Kidney (tissue), 14 donors: ENCODE results near the gene UBALD1. TPM values are rescaled to one million over a fixed set of nuclear protein-coding genes. Genes with fewer than 3 reads are reported as not detected.

Experiments
- DNase-seq, 5 donors: peaks; one replicate each; pipeline ENCODE4 v3.0.0-alpha.2; 2013 to 2020
- FAIRE-seq: peaks from 2 replicates; lab custom pipeline; 2012; peaks lifted over from hg19 to GRCh38; lab: Jason Lieb, UNC
- H3K27ac ChIP-seq, 2 donors: one replicate each; pipeline ENCODE4 v1.7.0; 2013; ENCODE audit warnings: low read depth in 2 of 2, low read length in 2 of 2, inconsistent platforms in 1 of 2
- H3K27me3 ChIP-seq: one replicate; pipeline ENCODE4 v1.7.1; 2013; ENCODE audit warnings: low read length, inconsistent platforms; ENCODE audit not compliant: control insufficient read depth, insufficient read depth
- H3K36me3 ChIP-seq, 3 donors: one replicate each; pipeline versions ENCODE4 v1.7.0 to v1.7.1; 2013; ENCODE audit warnings: low read length in 3 of 3, control low read depth in 1 of 3, inconsistent platforms in 1 of 3; ENCODE audit not compliant: insufficient read depth in 3 of 3, control insufficient read depth in 2 of 3
- H3K4me1 ChIP-seq, 3 donors: one replicate each; pipeline versions ENCODE4 v1.7.0 to v1.7.1; 2013; ENCODE audit warnings: low read length in 3 of 3, inconsistent platforms in 1 of 3, low read depth in 1 of 3; ENCODE audit not compliant: control insufficient read depth in 2 of 3, insufficient read depth in 2 of 3
- H3K4me3 ChIP-seq, 3 donors: one replicate each; pipeline versions ENCODE4 v1.7.0 to v1.8.1; 2013; ENCODE audit warnings: low read length in 3 of 3, control low read depth in 1 of 3, inconsistent platforms in 1 of 3
- H3K9ac ChIP-seq, 3 donors: one replicate each; pipeline versions ENCODE4 v1.7.0 to v1.7.1; 2013; ENCODE audit warnings: low read length in 3 of 3, control low read depth in 1 of 3, inconsistent platforms in 1 of 3
- H3K9me3 ChIP-seq, 3 donors: one replicate each; pipeline versions ENCODE4 v1.7.0 to v1.7.1; 2013; ENCODE audit warnings: low read length in 3 of 3, control low read depth in 1 of 3, inconsistent platforms in 1 of 3; ENCODE audit not compliant: control insufficient read depth in 2 of 3, insufficient read depth in 1 of 3
- CTCF ChIP-seq: IDR thresholded peaks from 3 replicates; pipeline ENCODE4 v1.5.1; 2012; ENCODE audit warnings: mild to moderate bottlenecking, moderate library complexity, borderline replicate concordance; ENCODE audit not compliant: insufficient read depth; ENCODE audit errors: extremely low read depth
- intact Hi-C: fragments of 100-400 bp; cut with DNase I; formaldehyde crosslinking; loops from one replicate; pipeline ENCODE4 v1.11.1; 2022
- polyA plus RNA-seq: library from polyadenylated mRNA; stranded (reverse); fragments of 350-450 nt; fragmentation: Illumina TruSeq; extraction: RNeasy Lipid Tissue Mini Kit (QIAGEN cat#74804); gene quantifications from one replicate; pipeline ENCODE4 v1.2.3, GENCODE V29; 2014; ENCODE audit warnings: low read depth, low replicate concordance; ENCODE audit not compliant: insufficient read depth
- total RNA-seq: library from RNA; stranded (reverse); fragmentation: NEBNext Ultra II Directional; extraction: Animal tissue kit (Norgen Biotek cat#: 25700); gene quantifications from one replicate; pipeline ENCODE4 v1.2.1, GENCODE V29; 2021
- donor health status: control.
- donor health status: control.
- donor health status: control.
- donor health status: control.
- donor health status: control.
- donor health status: DM: yes; HTN: yes; CAD: no.
- donor health status: Normal renal cell carcinoma (clear cell type).

The UBALD1 gene
- total and polyA plus RNA-seq, 2 donors from 2014 or later = 31.8 to 38.3 TPM

GRCh38 chr16:4623593-4623992, 8.9 kb upstream of the UBALD1 start:
- no peak for TF ChIP-seq CTCF
- H3K4me3 ChIP-seq = no peak overlapping the region
- H3K36me3 ChIP-seq = peaks cover 0 to 3% (median 0%) of the 10 kb centered on the region in 3 donors
- H3K27ac ChIP-seq = no peak overlapping the region
- H3K9ac ChIP-seq = peak overlapping the region in 1 of 3 donors; percentile 73
- intact Hi-C loops = no loop called here
- no peaks in the 10 kb centered on the region for H3K27me3 ChIP-seq
- no peaks in the 10 kb centered on the region for H3K9me3 ChIP-seq
- FAIRE-seq = no peak
- no peak for DNase-seq
- peaks cover 0 to 31% (median 23%) of the 10 kb centered on the region in 3 donors for H3K4me1 ChIP-seq

- Histone ChIP-seq H3K27me3 (no peaks in the 10 kb centered on the region), H3K4me3 (peak overlapping the region in 1 of 3 donors; percentile 16), H3K27ac (peak overlapping the region; percentile 72 to 99), H3K36me3 (no peaks in the 10 kb centered on the region), H3K4me1 (peaks cover 0 to 32% (median 16%) of the 10 kb centered on the region in 3 donors), H3K9ac (peak overlapping the region in 1 of 3 donors; percentile 14), H3K9me3 (no peaks in the 10 kb centered on the region)
- FAIRE-seq (no peak), DNase-seq (peak in 1 of 5 donors; percentile 29)
- intact Hi-C loops = no loop called here
- TF ChIP-seq CTCF = no peak
Measured at GRCh38 chr16:4618645-4619418, 4.1 kb upstream of the UBALD1 start.

GRCh38 chr16:4617880-4618279, 3.2 kb upstream of the UBALD1 start:
- DNase-seq = peak in 1 of 5 donors; percentile 30
- Histone ChIP-seq H3K9ac (peak overlapping the region in 1 of 3 donors; percentile 14), H3K4me3 (peak overlapping the region in 1 of 3 donors; percentile 16), H3K9me3 (no peaks in the 10 kb centered on the region), H3K27me3 (no peaks in the 10 kb centered on the region), H3K4me1 (peaks cover 0 to 41% (median 14%) of the 10 kb centered on the region in 3 donors), H3K27ac (peak overlapping the region; percentile 99 to 100), H3K36me3 (no peaks in the 10 kb centered on the region)
- no peak for TF ChIP-seq CTCF
- intact Hi-C loops = no loop called here
- no peak for FAIRE-seq
